Stimulated activated CD4-positive, alpha-beta T cell treated with anti-CD3 and anti-CD28 coated beads, Interleukin-2, amount 100 ng/mL, for 48 hours (primary cell): ENCODE results near the gene SYPL2.
"Not testable (repeated sequence)": the region's sequence is repeated elsewhere in the genome, so short reads cannot be mapped to it uniquely, and the experiment has no call there.

ENCODE experiments used
- DNase-seq, 2 donors: peaks; one replicate each; pipeline ENCODE4 v3.0.0-alpha.2; 2020

The SYPL2 gene

GRCh38 chr1:109473284-109474057, 7.1 kb downstream of the SYPL2 start:
- not testable (repeated sequence) for DNase-seq

DNA sequence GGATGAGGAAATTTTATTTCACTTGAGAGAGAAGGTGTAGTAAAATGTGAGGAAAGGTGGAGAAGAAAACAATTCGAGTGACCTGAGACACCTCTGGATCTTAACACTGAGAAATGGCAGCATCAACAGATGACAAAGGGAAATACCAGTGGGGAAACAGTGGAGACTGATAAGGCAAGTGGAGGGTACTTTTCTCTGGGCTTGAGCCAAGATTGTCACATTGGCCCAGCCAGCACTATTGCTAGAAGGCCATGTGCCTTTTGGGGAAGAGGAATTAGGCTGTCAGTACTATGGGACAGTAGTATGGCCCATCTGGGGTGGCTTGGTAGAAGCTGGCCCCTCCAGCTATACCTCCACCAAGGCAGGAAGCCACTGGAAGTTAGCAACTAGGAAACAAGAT, 8.4 kb downstream of the SYPL2 start:
- DNase-seq, result no peak

DNA sequence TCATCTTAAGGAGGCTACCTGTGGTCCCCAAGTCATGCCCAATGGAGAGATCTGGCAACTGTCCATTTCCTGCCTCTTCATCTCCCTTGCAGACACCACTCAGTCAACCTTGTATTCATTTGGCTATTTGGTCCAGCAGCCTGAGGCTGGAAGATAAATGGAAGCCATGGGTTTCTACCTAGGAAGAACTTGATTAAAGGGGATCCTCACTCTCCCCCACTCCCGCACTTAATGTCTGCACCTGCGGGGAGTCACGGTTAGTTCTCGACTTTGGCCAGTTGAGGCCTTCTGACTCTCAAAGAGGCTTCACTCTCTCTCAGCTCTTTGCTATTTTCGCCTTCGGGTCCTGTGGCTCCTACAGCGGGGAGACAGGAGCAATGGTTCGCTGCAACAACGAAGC, 8.9 kb downstream of the SYPL2 start:
- no peak for DNase-seq

GRCh38 chr1:109476825-109477224, 10.5 kb downstream of the SYPL2 start:
- no peak for DNase-seq

- DNase-seq, result no peak
These were observed 11.5 kb downstream of the SYPL2 start for GRCh38 chr1:109477821-109478220.

GRCh38 chr1:109478806-109479205, 12.5 kb downstream of the SYPL2 start:
- DNase-seq, result no peak

DNA sequence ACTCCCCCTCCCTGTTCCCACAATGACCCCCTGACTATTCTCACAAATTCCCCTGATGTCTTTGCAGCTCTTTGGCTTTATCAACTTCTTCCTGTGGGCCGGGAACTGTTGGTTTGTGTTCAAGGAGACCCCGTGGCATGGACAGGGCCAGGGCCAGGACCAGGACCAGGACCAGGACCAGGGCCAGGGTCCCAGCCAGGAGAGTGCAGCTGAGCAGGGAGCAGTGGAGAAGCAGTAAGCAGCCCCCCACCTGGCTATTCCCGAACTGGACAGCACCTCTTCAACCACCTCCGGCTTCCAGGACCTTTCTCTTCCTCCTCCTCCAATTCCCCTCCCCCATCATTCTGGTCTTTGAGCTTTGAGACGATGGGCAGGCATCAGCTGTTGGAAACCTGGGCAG, 13.0 kb downstream of the SYPL2 start:
- no peak for DNase-seq

- DNase-seq, result no peak
These were observed 13.6 kb downstream of the SYPL2 start for GRCh38 chr1:109479901-109480300.

GRCh38 chr1:109481646-109482045, 15.3 kb downstream of the SYPL2 start:
- DNase-seq, result no peak

GRCh38 chr1:109482242-109482641, 15.9 kb downstream of the SYPL2 start:
- no peak for DNase-seq

GRCh38 chr1:109482791-109483671, 16.7 kb downstream of the SYPL2 start:
- no peak for DNase-seq

GRCh38 chr1:109483672-109484518, 17.5 kb downstream of the SYPL2 start, which contains the start of gene ATXN7L2:
TSS of gene ATXN7L2 (plus strand) at chr1:109483905. CDS start at chr1:109483954, 49 bp downstream.
- DNase-seq, result peak; percentile 81 to 86

DNA sequence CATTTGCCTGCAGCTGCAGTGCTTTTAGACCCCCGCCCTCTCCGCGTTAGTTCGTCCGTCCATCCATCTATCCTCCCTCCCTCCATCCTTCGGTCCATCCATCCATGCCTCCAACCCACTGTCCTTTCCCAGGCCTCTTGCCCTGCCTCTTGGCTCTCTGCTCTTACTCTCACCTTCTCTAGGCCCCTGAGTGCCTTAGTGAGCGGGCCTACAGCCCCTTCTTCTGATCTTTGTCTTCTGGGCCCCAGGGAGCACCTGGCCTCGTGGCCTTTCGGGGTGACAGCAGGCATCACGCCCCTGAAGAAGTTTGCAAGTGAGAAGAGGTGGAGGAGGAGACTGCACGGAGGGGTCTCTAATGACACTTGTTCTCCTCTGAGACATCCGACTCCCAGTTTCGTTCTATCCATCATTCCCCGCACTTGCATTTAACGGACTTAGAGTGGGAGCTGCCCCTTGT, 18.2 kb downstream of the SYPL2 start:
- no peak for DNase-seq

DNA sequence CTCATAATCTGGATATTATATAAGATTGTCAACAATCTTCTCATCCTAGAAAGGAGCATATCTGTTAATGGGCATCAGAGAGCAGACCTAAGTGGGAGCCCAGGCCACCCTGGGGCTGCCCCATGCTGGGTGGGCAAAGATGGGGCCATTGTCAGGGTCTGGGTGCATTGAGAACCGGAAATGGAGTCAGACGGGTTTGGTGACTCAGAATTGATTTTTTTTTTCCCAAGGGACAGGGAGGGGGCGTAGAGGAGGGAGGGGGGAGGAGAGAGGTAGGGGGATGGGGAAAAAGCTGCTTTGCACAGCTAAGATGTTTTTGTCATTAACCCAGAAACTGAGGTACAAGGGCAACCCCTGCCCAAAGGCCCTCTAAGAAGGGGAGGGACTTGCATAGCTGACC, 18.7 kb downstream of the SYPL2 start:
- no peak for DNase-seq

DNA sequence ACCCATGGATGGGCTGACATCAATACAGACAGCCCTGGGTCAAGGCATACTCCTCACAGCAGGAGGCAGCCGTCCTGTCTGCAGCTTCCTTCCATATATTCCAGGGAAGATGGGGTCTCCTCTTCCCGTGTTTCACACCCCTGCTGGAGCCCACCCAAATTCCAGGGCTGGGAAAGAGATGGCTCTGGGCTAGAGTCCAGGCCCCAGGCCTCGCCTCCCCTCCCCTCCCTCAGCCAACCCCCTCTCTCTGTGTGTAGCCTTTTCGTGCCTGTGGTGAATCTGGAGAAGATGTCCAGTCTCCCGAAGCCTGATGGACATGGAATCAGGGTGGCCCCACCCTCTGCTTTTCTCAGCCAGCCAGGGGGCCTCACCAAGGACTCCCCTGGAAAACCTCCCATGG, 20.9 kb downstream of the SYPL2 start:
- no peak for DNase-seq

GRCh38 chr1:109488201-109488600, 21.9 kb downstream of the SYPL2 start:
- no peak for DNase-seq

DNA sequence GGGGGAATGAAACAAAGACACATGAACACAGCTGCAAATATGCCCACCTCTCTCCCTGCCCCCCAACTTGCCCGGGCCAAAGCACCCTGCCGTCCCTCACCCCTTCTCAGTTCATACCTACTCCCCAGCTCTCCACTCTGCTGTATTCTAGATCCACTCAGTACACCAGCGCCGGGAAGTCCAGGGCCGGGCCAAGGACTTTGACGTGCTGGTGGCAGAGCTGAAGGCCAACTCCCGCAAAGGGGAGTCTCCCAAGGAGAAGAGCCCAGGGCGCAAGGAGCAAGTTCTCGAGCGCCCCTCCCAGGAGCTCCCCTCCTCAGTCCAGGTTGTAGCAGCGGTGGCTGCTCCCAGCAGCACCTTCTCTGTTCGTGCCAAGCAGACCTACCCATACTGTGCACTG, 22.4 kb downstream of the SYPL2 start:
- DNase-seq, result no peak

- peak; percentile 65 to 71 for DNase-seq
These were observed 23.9 kb downstream of the SYPL2 start for GRCh38 chr1:109490029-109490933.

DNA sequence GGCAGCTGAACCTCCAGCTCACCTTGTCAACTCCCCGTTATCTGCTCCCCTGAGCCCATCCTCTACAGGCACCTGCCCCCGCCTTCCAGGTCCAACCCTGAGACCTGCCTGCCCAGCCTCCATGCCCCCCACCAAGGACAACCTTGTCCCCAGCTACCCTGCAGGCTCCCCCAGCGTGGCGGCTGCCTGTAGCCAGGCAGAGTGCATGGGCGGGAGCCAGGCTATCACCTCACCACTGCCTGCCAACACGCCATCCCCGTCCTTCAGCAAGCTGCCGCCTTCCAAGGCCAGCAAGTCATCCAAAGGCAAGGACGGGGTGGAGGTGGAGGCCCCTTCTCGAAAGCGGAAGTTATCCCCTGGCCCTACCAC, 24.6 kb downstream of the SYPL2 start:
- DNase-seq, result no peak

DNA sequence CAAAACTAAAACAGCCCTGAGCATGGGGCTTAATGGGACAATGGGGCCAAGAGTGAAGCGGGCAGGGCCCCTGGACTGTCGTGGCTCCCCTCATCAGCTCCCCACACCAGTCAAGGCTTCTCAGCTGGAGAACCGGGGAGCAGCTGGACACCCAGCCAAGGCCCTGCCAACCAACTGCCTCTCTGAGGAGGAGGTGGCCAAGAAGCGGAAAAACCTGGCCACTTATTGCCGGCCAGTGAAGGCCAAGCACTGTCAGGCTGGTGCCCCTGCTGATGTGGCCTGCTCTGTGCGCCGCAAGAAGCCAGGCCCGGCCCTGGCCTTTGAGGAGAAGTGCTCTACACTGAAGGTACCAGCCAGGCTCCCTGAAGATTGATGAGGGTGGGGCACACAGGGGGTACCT, 25.0 kb downstream of the SYPL2 start:
- DNase-seq, result no peak

- no peak for DNase-seq
These were observed 26.4 kb downstream of the SYPL2 start for GRCh38 chr1:109492779-109493178.

DNA sequence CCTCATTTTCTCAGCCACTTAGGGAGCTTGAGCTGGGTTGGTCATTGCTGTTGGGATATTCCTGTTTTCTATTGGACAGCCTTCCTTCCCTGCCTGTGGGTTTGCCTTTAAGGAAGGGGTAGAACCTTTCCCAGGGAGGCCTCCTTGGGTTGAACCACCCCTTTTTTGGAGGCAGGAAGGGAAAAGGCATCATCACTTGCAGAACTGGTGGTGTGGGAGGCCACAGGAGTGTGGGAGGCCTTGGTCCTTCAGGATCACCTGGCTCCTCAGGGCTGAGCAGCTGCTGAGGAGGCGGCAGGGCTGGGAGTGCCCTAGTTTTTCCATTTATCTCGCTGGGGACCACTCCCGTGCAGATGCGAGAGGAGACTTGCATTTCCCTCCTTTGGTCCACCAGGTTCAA, 26.9 kb downstream of the SYPL2 start:
- no peak for DNase-seq
